Esophagus muscularis mucosa (tissue), 4 donors: ENCODE results near the gene ASTN2. TPM values are rescaled to one million over a fixed set of nuclear protein-coding genes. Genes with fewer than 3 reads are reported as not detected.

ENCODE experiments used
- DNase-seq: peaks from one replicate; pipeline ENCODE4 v3.0.0-alpha.2; 2017; ENCODE audit errors: extremely low spot score
- H3K27ac ChIP-seq, 4 donors: fragments of 200-600 bp; sonication (generic); replicated peaks in 1 of 4; 1 replicate in 3 of 4; 2 replicates in 1 of 4; pipeline ENCODE4 v1.5.1; 2016 to 2019; ENCODE audit warnings: mild to moderate bottlenecking in 1 of 4
- H3K27me3 ChIP-seq, 4 donors: fragments of 200-600 bp; sonication (generic); one replicate each; pipeline versions ENCODE4 v1.5.1 to v1.6.0; 2016 to 2019
- H3K36me3 ChIP-seq, 4 donors: fragments of 200-600 bp; sonication (generic); one replicate each; pipeline ENCODE4 v1.5.1; 2016 to 2019
- H3K4me1 ChIP-seq, 4 donors: fragments of 200-600 bp; sonication (generic); one replicate each; pipeline ENCODE4 v1.5.1; 2016 to 2019
- H3K4me3 ChIP-seq, 4 donors: fragments of 200-600 bp; sonication (generic); 1 replicate in 2 of 4; 2 replicates in 2 of 4; pipeline ENCODE4 v1.5.1; 2016 to 2019; ENCODE audit warnings: mild to moderate bottlenecking in 4 of 4, moderate library complexity in 1 of 4
- H3K9me3 ChIP-seq, 4 donors: fragments of 200-600 bp; sonication (generic); 1 replicate in 3 of 4; 2 replicates in 1 of 4; pipeline ENCODE4 v1.5.1; 2016 to 2019
- CTCF ChIP-seq, 3 experiments: fragments of 200-600 bp in 2 of 3; fragments of 450-650 bp in 1 of 3; sonication (generic) in 2 of 3; IDR thresholded peaks; one replicate each; pipeline ENCODE4 v1.5.1; 2017 to 2019; ENCODE audit warnings: antibody characterized with exemption in 3 of 3, mild to moderate bottlenecking in 2 of 3, moderate library complexity in 1 of 3
- EP300 ChIP-seq: sonication (generic); formaldehyde crosslinking; IDR thresholded peaks from one replicate; pipeline ENCODE4 v1.6.1; 2017; ENCODE audit warnings: antibody characterized with exemption
- POLR2A ChIP-seq: fragments of 450-650 bp; IDR thresholded peaks from one replicate; pipeline ENCODE4 v1.6.1; 2017; ENCODE audit warnings: antibody characterized with exemption, moderate library complexity, mild to moderate bottlenecking, low read depth
- POLR2AphosphoS5 ChIP-seq, 2 donors: sonication (generic); formaldehyde crosslinking; IDR thresholded peaks; one replicate each; pipeline ENCODE4 v1.6.1; 2017; ENCODE audit warnings: antibody characterized with exemption in 2 of 2
- WGBS: methylation state at CpG from one replicate; pipeline ENCODE4 v1.1.5; 2018; 5-methylcytosine and 5-hydroxymethylcytosine counted together
- intact Hi-C: fragments of 100-400 bp; cut with DNase I; formaldehyde crosslinking; loops from one replicate; pipeline ENCODE4 v1.15.1; 2023
- total RNA-seq, 4 donors: library from RNA; depleted of rRNA; stranded (reverse); fragments of >200 nt; gene quantifications; one replicate each; pipeline versions ENCODE4 v1.1.0 to v1.2.1, GENCODE V29; 2016

Gene ASTN2
- total RNA-seq, 4 donors from 2014 or later: 4.2 to 6.9 (median 5.5) TPM

GRCh38 chr9:116990592-116990991, 424.3 kb downstream of the ASTN2 start:
- intact Hi-C loops: no loop called here
- H3K4me1 ChIP-seq: no peaks in the 10 kb centered on the region
- H3K36me3 ChIP-seq: no peaks in the 10 kb centered on the region
- H3K27me3 ChIP-seq: no peaks in the 10 kb centered on the region
- DNase-seq: no peak
- TF ChIP-seq POLR2AphosphoS5 (IDR thresholded peaks at IDR 0.05): no peak
- TF ChIP-seq CTCF (IDR thresholded peaks at IDR 0.05): no peak
- TF ChIP-seq EP300: no peak
- no peak for TF ChIP-seq POLR2A
- 43% methylated on average over 1 of the region's 1 CpG for WGBS
- H3K27ac ChIP-seq: no peak overlapping the region
- no peak overlapping the region for H3K4me3 ChIP-seq
- H3K9me3 ChIP-seq: no peaks in the 10 kb centered on the region

GRCh38 chr9:116987721-116988485, 427.0 kb downstream of the ASTN2 start:
- intact Hi-C loops: no loop called here
- H3K4me1 ChIP-seq: no peaks in the 10 kb centered on the region
- no peaks in the 10 kb centered on the region for H3K36me3 ChIP-seq
- WGBS: 73% methylated on average over 5 of the region's 5 CpGs
- H3K27me3 ChIP-seq: no peaks in the 10 kb centered on the region
- H3K9me3 ChIP-seq: no peaks in the 10 kb centered on the region
- no peak overlapping the region for H3K4me3 ChIP-seq
- no peak for DNase-seq
- H3K27ac ChIP-seq: no peak overlapping the region
- TF ChIP-seq POLR2A (no peak), CTCF (IDR thresholded peaks at IDR 0.05) (no peak), POLR2AphosphoS5 (IDR thresholded peaks at IDR 0.05) (no peak), EP300 (no peak)

GRCh38 chr9:116986015-116986414, 428.8 kb downstream of the ASTN2 start:
- 40% methylated on average over 6 of the region's 7 CpGs for WGBS
- TF ChIP-seq POLR2AphosphoS5 (IDR thresholded peaks at IDR 0.05) (no peak), EP300 (no peak), CTCF (IDR thresholded peaks at IDR 0.05) (no peak), POLR2A (no peak)
- Histone ChIP-seq H3K36me3 (no peaks in the 10 kb centered on the region), H3K27ac (no peak overlapping the region), H3K9me3 (no peaks in the 10 kb centered on the region), H3K27me3 (no peaks in the 10 kb centered on the region), H3K4me1 (no peaks in the 10 kb centered on the region), H3K4me3 (no peak overlapping the region)
- intact Hi-C loops: no loop called here
- no peak for DNase-seq

GRCh38 chr9:116985596-116985995, 429.3 kb downstream of the ASTN2 start:
- H3K4me1 ChIP-seq: no peaks in the 10 kb centered on the region
- H3K36me3 ChIP-seq: no peaks in the 10 kb centered on the region
- H3K27ac ChIP-seq: no peak overlapping the region
- no peak overlapping the region for H3K4me3 ChIP-seq
- DNase-seq: no peak
- no peaks in the 10 kb centered on the region for H3K9me3 ChIP-seq
- intact Hi-C loops: no loop called here
- H3K27me3 ChIP-seq: no peaks in the 10 kb centered on the region
- TF ChIP-seq POLR2AphosphoS5 (IDR thresholded peaks at IDR 0.05) (no peak), EP300 (no peak), POLR2A (no peak), CTCF (IDR thresholded peaks at IDR 0.05) (no peak)
- WGBS: 72% methylated on average over 4 of the region's 4 CpGs

- TF ChIP-seq POLR2AphosphoS5 (IDR thresholded peaks at IDR 0.05) (no peak), POLR2A (no peak), EP300 (no peak), CTCF (IDR thresholded peaks at IDR 0.05) (no peak)
- no peak overlapping the region for H3K4me3 ChIP-seq
- intact Hi-C loops: no loop called here
- no peak for DNase-seq
- no peaks in the 10 kb centered on the region for H3K27me3 ChIP-seq
- WGBS: 66% methylated on average over 2 of the region's 2 CpGs
- no peak overlapping the region for H3K27ac ChIP-seq
- H3K9me3 ChIP-seq: no peaks in the 10 kb centered on the region
- no peaks in the 10 kb centered on the region for H3K36me3 ChIP-seq
- H3K4me1 ChIP-seq: no peaks in the 10 kb centered on the region
Measured at GRCh38 chr9:116984111-116984510, 430.7 kb downstream of the ASTN2 start.
